Memory B cell (primary cell): ENCODE results near the gene CNTN1.

ENCODE experiments used
- ATAC-seq: fragments of 150-1000 bp; cut with Tn5 transposase; 2 replicates; pipeline ENCODE4 v1.10.0; 2021; ENCODE audit warnings: low read depth, mild to moderate bottlenecking, moderate library complexity
- DNase-seq, 2 donors: peaks; one replicate each; pipeline ENCODE4 v3.0.0; 2022; ENCODE audit warnings: low spot score in 2 of 2
- H3K27ac Mint-ChIP-seq: one replicate; pipeline ENCODE4 v1.8.0; 2022; ENCODE audit warnings: mild to moderate bottlenecking, moderate library complexity, mixed read lengths
- H3K27me3 Mint-ChIP-seq: one replicate; pipeline ENCODE4 v1.8.0; 2022; ENCODE audit warnings: mixed read lengths
- H3K36me3 Mint-ChIP-seq: one replicate; pipeline ENCODE4 v1.8.0; 2022; ENCODE audit warnings: mild to moderate bottlenecking, mixed read lengths
- H3K4me1 Mint-ChIP-seq: one replicate; pipeline ENCODE4 v1.8.0; 2022; ENCODE audit warnings: mixed read lengths
- H3K4me3 Mint-ChIP-seq: one replicate; pipeline ENCODE4 v1.8.0; 2022; ENCODE audit warnings: mild to moderate bottlenecking, moderate library complexity, mixed read lengths
- H3K9me3 Mint-ChIP-seq: one replicate; pipeline ENCODE4 v1.8.0; 2022; ENCODE audit warnings: mixed read lengths

CNTN1 gene

DNA sequence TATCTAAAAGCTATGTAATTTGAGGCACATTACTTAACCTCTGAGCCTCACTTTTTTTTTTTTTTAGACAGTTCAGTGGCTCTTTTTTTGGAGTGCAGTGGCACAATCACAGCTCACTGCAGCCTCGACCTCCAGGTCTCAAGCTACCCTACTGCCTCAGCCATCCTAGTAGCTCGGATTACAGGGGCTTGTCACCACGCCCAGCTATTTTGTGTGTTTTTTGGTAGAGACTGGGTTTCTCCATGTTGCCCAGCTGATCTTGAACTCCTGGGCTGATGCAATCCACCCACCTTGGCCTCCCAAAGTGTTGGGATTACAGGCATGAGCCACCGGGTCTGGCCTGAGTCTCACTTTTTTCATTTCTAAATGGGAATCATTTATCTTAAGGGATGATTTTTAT is 303.9 kb downstream of the CNTN1 start:
- ATAC-seq, result no peak
- H3K4me1 Mint-ChIP-seq, result no peaks in the 10 kb centered on the region
- H3K27ac Mint-ChIP-seq, result no peak overlapping the region
- no peaks in the 10 kb centered on the region for H3K36me3 Mint-ChIP-seq
- no peak for DNase-seq
- no peak overlapping the region for H3K4me3 Mint-ChIP-seq
- H3K27me3 Mint-ChIP-seq, result no peaks in the 10 kb centered on the region
- H3K9me3 Mint-ChIP-seq, result peaks cover 5% of the 10 kb centered on the region

- H3K27me3 Mint-ChIP-seq, result no peaks in the 10 kb centered on the region
- no peaks in the 10 kb centered on the region for H3K4me1 Mint-ChIP-seq
- peaks cover 12% of the 10 kb centered on the region for H3K9me3 Mint-ChIP-seq
- H3K27ac Mint-ChIP-seq, result no peak overlapping the region
- H3K4me3 Mint-ChIP-seq, result no peak overlapping the region
- H3K36me3 Mint-ChIP-seq, result no peaks in the 10 kb centered on the region
- ATAC-seq, result no peak
- DNase-seq, result no peak
Observed at GRCh38 chr12:40999210-40999609, 307.0 kb downstream of the CNTN1 start.

DNA sequence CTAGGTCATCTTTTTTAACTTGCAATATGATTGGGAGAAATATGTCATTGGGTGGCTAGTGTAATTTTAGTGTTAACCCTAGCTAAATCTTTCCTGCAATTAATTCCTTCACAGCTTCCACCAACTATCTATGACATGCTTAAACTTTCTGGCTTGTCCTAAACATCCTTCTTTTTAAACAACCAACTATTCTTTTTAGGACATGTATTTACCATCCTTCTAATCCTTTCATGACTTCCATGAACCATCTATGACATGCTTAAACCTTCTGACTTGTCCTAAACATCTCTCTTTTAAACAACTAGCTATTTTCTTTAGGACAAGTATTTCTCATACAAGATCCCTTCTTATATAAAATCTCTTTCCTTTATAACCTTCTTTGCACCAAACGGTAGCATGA is 316.2 kb downstream of the CNTN1 start:
- H3K9me3 Mint-ChIP-seq, result peaks cover 31% of the 10 kb centered on the region
- H3K27me3 Mint-ChIP-seq, result peaks cover 1% of the 10 kb centered on the region
- H3K4me1 Mint-ChIP-seq, result no peaks in the 10 kb centered on the region
- ATAC-seq, result no peak
- H3K27ac Mint-ChIP-seq, result no peak overlapping the region
- DNase-seq, result no peak
- no peaks in the 10 kb centered on the region for H3K36me3 Mint-ChIP-seq
- no peak overlapping the region for H3K4me3 Mint-ChIP-seq

GRCh38 chr12:41011939-41012338 is 319.7 kb downstream of the CNTN1 start:
- no peaks in the 10 kb centered on the region for H3K36me3 Mint-ChIP-seq
- H3K4me3 Mint-ChIP-seq, result no peak overlapping the region
- no peak overlapping the region for H3K27ac Mint-ChIP-seq
- H3K9me3 Mint-ChIP-seq, result peaks cover 16% of the 10 kb centered on the region
- ATAC-seq (no peak), DNase-seq (no peak)
- no peaks in the 10 kb centered on the region for H3K4me1 Mint-ChIP-seq
- peaks cover 1% of the 10 kb centered on the region for H3K27me3 Mint-ChIP-seq

GRCh38 chr12:41013881-41014642 is 321.8 kb downstream of the CNTN1 start:
- Mint-ChIP-seq H3K27ac (no peak overlapping the region), H3K9me3 (peaks cover 8% of the 10 kb centered on the region), H3K27me3 (peaks cover 1% of the 10 kb centered on the region), H3K4me1 (no peaks in the 10 kb centered on the region), H3K36me3 (no peaks in the 10 kb centered on the region), H3K4me3 (no peak overlapping the region)
- no peak for ATAC-seq
- no peak for DNase-seq

GRCh38 chr12:41014643-41015020 is 322.4 kb downstream of the CNTN1 start:
- DNase-seq, result no peak
- H3K27ac Mint-ChIP-seq, result no peak overlapping the region
- peaks cover 8% of the 10 kb centered on the region for H3K9me3 Mint-ChIP-seq
- H3K27me3 Mint-ChIP-seq, result peaks cover 1% of the 10 kb centered on the region
- no peak for ATAC-seq
- H3K36me3 Mint-ChIP-seq, result no peaks in the 10 kb centered on the region
- no peaks in the 10 kb centered on the region for H3K4me1 Mint-ChIP-seq
- no peak overlapping the region for H3K4me3 Mint-ChIP-seq

- ATAC-seq (no peak), DNase-seq (no peak)
- no peaks in the 10 kb centered on the region for H3K36me3 Mint-ChIP-seq
- H3K27me3 Mint-ChIP-seq, result no peaks in the 10 kb centered on the region
- no peak overlapping the region for H3K27ac Mint-ChIP-seq
- no peaks in the 10 kb centered on the region for H3K4me1 Mint-ChIP-seq
- no peaks in the 10 kb centered on the region for H3K9me3 Mint-ChIP-seq
- no peak overlapping the region for H3K4me3 Mint-ChIP-seq
Observed at GRCh38 chr12:41018010-41018409, 325.8 kb downstream of the CNTN1 start.

DNA sequence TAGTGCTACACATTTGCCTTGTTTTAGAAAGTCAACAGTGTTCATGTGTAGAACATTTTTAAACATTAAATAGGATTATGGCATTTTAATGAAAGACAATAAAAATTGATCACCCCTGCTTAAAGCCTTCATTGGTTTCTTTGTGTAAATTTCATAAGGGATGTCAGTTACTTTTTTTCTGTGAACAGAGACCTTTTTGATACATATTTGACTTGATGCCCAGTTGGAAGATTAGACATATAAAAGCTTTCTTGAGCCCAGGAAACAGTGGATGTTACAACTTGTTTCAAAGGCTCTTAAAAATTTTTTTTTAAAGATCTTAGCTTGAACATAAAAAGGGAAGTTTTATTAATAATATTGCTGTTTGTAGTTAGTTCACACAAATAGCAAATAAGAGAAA is 327.2 kb downstream of the CNTN1 start:
- Mint-ChIP-seq H3K36me3 (no peaks in the 10 kb centered on the region), H3K27me3 (no peaks in the 10 kb centered on the region), H3K27ac (no peak overlapping the region), H3K4me3 (no peak overlapping the region), H3K9me3 (no peaks in the 10 kb centered on the region), H3K4me1 (no peaks in the 10 kb centered on the region)
- ATAC-seq (no peak), DNase-seq (no peak)

DNA sequence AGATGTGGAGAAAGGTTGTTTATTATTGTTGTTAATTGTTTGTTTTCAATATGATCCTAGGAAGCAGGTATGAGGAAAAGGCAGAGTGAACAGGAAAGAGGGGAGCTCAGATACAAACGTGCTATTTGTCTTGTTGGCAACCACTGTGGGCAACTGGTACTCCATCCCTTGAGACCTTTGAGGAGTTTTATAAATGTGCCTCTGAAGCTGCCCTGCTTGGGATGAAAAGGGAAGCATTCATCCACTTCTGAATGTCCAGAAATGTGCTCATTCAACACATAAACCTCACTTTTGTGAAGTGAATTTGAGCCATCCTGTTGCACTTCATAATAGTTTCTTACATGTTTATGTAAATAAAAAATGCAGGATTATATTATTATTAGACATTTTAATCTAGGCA is 331.6 kb downstream of the CNTN1 start:
- Mint-ChIP-seq H3K36me3 (no peaks in the 10 kb centered on the region), H3K27me3 (no peaks in the 10 kb centered on the region), H3K4me3 (no peak overlapping the region), H3K9me3 (no peaks in the 10 kb centered on the region), H3K27ac (no peak overlapping the region), H3K4me1 (no peaks in the 10 kb centered on the region)
- no peak for DNase-seq
- ATAC-seq, result no peak

DNA sequence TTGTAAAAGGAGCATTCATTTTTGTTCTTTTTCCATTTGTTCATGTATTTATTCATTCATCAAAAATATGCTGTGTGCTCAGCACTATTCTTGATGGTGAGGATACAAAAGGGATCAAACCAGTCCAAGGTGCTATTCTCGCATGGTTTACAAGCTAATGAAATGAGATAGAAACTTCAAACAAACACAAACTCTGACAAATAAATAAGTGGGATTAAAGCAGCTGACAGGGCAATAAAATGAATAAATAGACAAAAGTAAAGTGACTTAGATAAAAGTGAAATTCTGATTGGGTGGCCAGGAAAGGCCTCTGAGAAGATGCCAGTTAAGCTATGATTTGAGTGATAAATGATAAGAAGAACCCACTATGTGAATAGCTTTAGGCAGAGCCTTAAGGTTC is 333.9 kb downstream of the CNTN1 start:
- ATAC-seq, result no peak
- Mint-ChIP-seq H3K27ac (no peak overlapping the region), H3K4me1 (no peaks in the 10 kb centered on the region), H3K4me3 (no peak overlapping the region), H3K9me3 (no peaks in the 10 kb centered on the region), H3K36me3 (no peaks in the 10 kb centered on the region), H3K27me3 (no peaks in the 10 kb centered on the region)
- no peak for DNase-seq

DNA sequence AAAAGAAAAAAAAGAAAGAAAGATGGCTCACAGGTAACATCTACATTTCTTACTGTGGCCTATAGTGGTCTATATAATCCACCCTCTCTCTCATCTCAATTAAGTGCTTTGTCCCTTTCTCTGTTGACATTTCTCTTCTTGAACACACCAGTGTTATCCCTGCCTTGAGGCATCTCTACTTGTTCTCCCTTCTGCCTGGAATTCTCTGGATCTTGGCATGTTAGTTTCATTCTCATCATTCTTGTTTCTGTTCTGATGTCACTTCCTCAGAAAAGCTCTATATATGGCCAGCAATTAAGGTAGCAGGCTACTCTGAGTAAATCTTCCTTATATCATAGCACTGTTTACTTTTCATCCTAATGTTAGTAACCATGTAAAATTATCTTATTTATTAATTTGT is 340.1 kb downstream of the CNTN1 start:
- Mint-ChIP-seq H3K27me3 (no peaks in the 10 kb centered on the region), H3K4me3 (no peak overlapping the region), H3K4me1 (peaks cover 3% of the 10 kb centered on the region), H3K36me3 (no peaks in the 10 kb centered on the region), H3K27ac (no peak overlapping the region), H3K9me3 (no peaks in the 10 kb centered on the region)
- DNase-seq (no peak), ATAC-seq (no peak)

DNA sequence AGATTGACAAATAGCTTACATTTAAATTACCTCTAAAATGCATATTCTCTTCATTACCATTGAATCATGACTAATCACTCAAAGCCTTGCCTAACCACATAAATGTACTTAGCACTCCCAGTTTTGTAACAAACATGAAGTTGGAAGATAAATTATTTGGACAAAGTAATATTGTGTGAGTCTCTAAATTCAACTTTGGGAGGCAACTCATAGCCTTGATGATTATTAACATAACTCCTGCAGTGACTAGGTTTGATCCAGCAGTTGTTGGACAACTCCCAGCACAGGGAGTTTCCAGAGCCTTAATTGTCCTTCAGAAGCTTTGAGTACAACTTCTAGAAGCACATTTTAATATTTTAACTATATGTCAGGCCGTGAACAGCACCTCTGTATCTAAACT is 342.4 kb downstream of the CNTN1 start:
- no peak overlapping the region for H3K27ac Mint-ChIP-seq
- no peak overlapping the region for H3K4me3 Mint-ChIP-seq
- H3K27me3 Mint-ChIP-seq, result no peaks in the 10 kb centered on the region
- H3K36me3 Mint-ChIP-seq, result no peaks in the 10 kb centered on the region
- peaks cover 3% of the 10 kb centered on the region for H3K4me1 Mint-ChIP-seq
- ATAC-seq (no peak), DNase-seq (no peak)
- no peaks in the 10 kb centered on the region for H3K9me3 Mint-ChIP-seq

- Mint-ChIP-seq H3K27me3 (no peaks in the 10 kb centered on the region), H3K4me1 (no peaks in the 10 kb centered on the region), H3K36me3 (no peaks in the 10 kb centered on the region), H3K9me3 (no peaks in the 10 kb centered on the region), H3K4me3 (no peak overlapping the region), H3K27ac (no peak overlapping the region)
- DNase-seq, result no peak
- no peak for ATAC-seq
Observed at GRCh38 chr12:41039461-41039860, 347.2 kb downstream of the CNTN1 start.

GRCh38 chr12:41045509-41045908 is 353.3 kb downstream of the CNTN1 start:
- Mint-ChIP-seq H3K36me3 (no peaks in the 10 kb centered on the region), H3K4me3 (no peak overlapping the region), H3K4me1 (no peaks in the 10 kb centered on the region), H3K9me3 (no peaks in the 10 kb centered on the region), H3K27ac (no peak overlapping the region), H3K27me3 (no peaks in the 10 kb centered on the region)
- DNase-seq, result no peak
- ATAC-seq, result no peak

DNA sequence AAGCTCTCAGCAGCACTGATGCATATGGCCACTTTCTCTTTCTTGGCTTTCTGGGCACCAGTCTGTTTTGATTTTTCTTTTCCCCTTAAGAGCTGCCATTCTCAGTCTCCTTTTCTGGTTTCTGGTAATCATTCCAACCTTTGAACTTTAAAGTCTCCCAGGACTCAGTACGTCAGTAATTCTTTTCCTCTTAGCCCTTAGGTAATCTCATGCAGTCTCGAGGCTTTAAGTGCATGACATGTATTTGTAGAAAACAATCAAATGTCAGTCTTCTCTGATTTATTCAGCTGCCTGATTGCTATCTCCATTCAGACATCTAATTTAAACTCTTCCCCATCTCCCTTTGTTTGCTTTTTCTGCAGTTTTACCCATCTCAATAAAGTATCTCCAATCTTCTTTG is 356.8 kb downstream of the CNTN1 start:
- Mint-ChIP-seq H3K27ac (no peak overlapping the region), H3K36me3 (no peaks in the 10 kb centered on the region), H3K4me3 (no peak overlapping the region), H3K9me3 (no peaks in the 10 kb centered on the region), H3K4me1 (no peaks in the 10 kb centered on the region), H3K27me3 (no peaks in the 10 kb centered on the region)
- ATAC-seq (no peak), DNase-seq (no peak)
